Measurements from ENCODE around the gene CLHC1. TPM values are rescaled to one million over a fixed set of nuclear protein-coding genes. Genes with fewer than 3 reads are reported as not detected.
"Not testable (repeated sequence)": the region's sequence is repeated elsewhere in the genome, so short reads cannot be mapped to it uniquely, and the experiment has no call there.

Gene CLHC1
- total and polyA plus RNA-seq, 2 experiments from 2014 or later: 10.6 to 21.1 TPM

- no peak for DNase-seq (ENCODE audit: low spot score)
- H3K4me1 ChIP-seq (ENCODE audit: insufficient read depth): no peaks in the 10 kb centered on the region
- no peak overlapping the region for H3K4me3 ChIP-seq
- no peaks in the 10 kb centered on the region for H3K79me2 ChIP-seq
- no peak overlapping the region for H3K27ac ChIP-seq
- H3K27me3 ChIP-seq: no peaks in the 10 kb centered on the region
- no peak overlapping the region for H2AFZ ChIP-seq
- no peaks in the 10 kb centered on the region for H4K20me1 ChIP-seq (ENCODE audit: insufficient read depth, poor library complexity, severe bottlenecking)
- no peaks in the 10 kb centered on the region for H3K9me3 ChIP-seq (ENCODE audit: low read depth)
- no peak overlapping the region for H3K4me2 ChIP-seq
- H3K36me3 ChIP-seq (replicated peaks; ENCODE audit: insufficient read depth, low read depth): peaks cover 7% of the 10 kb centered on the region
- H3K9me2 ChIP-seq (replicated peaks; ENCODE audit: insufficient read depth): no peaks in the 10 kb centered on the region
- no peak for TF ChIP-seq EZH2 (IDR thresholded peaks at IDR 0.05; ENCODE audit: borderline replicate concordance)
- TF ChIP-seq CTCF (IDR thresholded peaks at IDR 0.05; ENCODE audit: poor library complexity): no peak
- 97% methylated on average over 2 of the region's 2 CpGs for WGBS (ENCODE audit: low lambda C conversion rate, missing lambda C conversion rate)
Measured at GRCh38 chr2:55204950-55205349, 27.1 kb downstream of the CLHC1 start.

- Histone ChIP-seq H3K4me3 (no peak overlapping the region), H3K4me1 (ENCODE audit: insufficient read depth) (no peaks in the 10 kb centered on the region), H3K4me2 (no peak overlapping the region), H3K9me3 (ENCODE audit: low read depth) (no peaks in the 10 kb centered on the region), H4K20me1 (ENCODE audit: insufficient read depth, poor library complexity, severe bottlenecking) (no peaks in the 10 kb centered on the region), H3K9me2 (replicated peaks; ENCODE audit: insufficient read depth) (no peaks in the 10 kb centered on the region), H3K79me2 (no peaks in the 10 kb centered on the region), H2AFZ (no peak overlapping the region), H3K36me3 (replicated peaks; ENCODE audit: insufficient read depth, low read depth) (peaks cover 7% of the 10 kb centered on the region), H3K27me3 (no peaks in the 10 kb centered on the region), H3K27ac (no peak overlapping the region)
- no peak for DNase-seq (ENCODE audit: low spot score)
- 97% methylated on average over 3 of the region's 3 CpGs for WGBS (ENCODE audit: low lambda C conversion rate, missing lambda C conversion rate)
- no peak for TF ChIP-seq EZH2 (IDR thresholded peaks at IDR 0.05; ENCODE audit: borderline replicate concordance)
- TF ChIP-seq EZH2phosphoT487 (IDR thresholded peaks at IDR 0.05; ENCODE audit: low read depth, severe bottlenecking, unreplicated experiment): no peak
Measured at GRCh38 chr2:55204536-55204935, 27.6 kb downstream of the CLHC1 start.

- Histone ChIP-seq H3K27ac (no peak overlapping the region), H3K79me2 (no peaks in the 10 kb centered on the region), H3K27me3 (no peaks in the 10 kb centered on the region), H3K9me3 (ENCODE audit: low read depth) (no peaks in the 10 kb centered on the region), H3K4me1 (ENCODE audit: insufficient read depth) (no peaks in the 10 kb centered on the region), H4K20me1 (ENCODE audit: insufficient read depth, poor library complexity, severe bottlenecking) (no peaks in the 10 kb centered on the region), H3K4me2 (no peak overlapping the region), H3K36me3 (replicated peaks; ENCODE audit: insufficient read depth, low read depth) (peaks cover 7% of the 10 kb centered on the region), H2AFZ (no peak overlapping the region), H3K9me2 (replicated peaks; ENCODE audit: insufficient read depth) (no peaks in the 10 kb centered on the region), H3K4me3 (no peak overlapping the region)
- TF ChIP-seq CTCF (IDR thresholded peaks at IDR 0.05; ENCODE audit: poor library complexity): no peak
- TF ChIP-seq EZH2 (IDR thresholded peaks at IDR 0.05; ENCODE audit: borderline replicate concordance): no peak
- no peak for TF ChIP-seq EZH2phosphoT487 (IDR thresholded peaks at IDR 0.05; ENCODE audit: low read depth, severe bottlenecking, unreplicated experiment)
- DNase-seq (ENCODE audit: low spot score): no peak
- 81% methylated on average over 1 of the region's 1 CpG for WGBS (ENCODE audit: low lambda C conversion rate, missing lambda C conversion rate)
Measured at GRCh38 chr2:55200416-55200815, 31.7 kb downstream of the CLHC1 start.

GRCh38 chr2:55196526-55196925, 35.6 kb downstream of the CLHC1 start:
- no peak overlapping the region for H2AFZ ChIP-seq
- no peak for DNase-seq (ENCODE audit: low spot score)

GRCh38 chr2:55191888-55192287, 40.2 kb downstream of the CLHC1 start:
- not testable (repeated sequence) for H3K9me3 ChIP-seq (ENCODE audit: low read depth); H2AFZ ChIP-seq; H3K27ac ChIP-seq; H3K36me3 ChIP-seq (replicated peaks; ENCODE audit: insufficient read depth, low read depth); H4K20me1 ChIP-seq (ENCODE audit: insufficient read depth, poor library complexity, severe bottlenecking); H3K4me3 ChIP-seq; DNase-seq (ENCODE audit: low spot score); H3K27me3 ChIP-seq; H3K9me2 ChIP-seq (replicated peaks; ENCODE audit: insufficient read depth); H3K4me1 ChIP-seq (ENCODE audit: insufficient read depth); H3K4me2 ChIP-seq; H3K79me2 ChIP-seq
- WGBS (ENCODE audit: low lambda C conversion rate, missing lambda C conversion rate): 92% methylated on average over 2 of the region's 2 CpGs

More at GRCh38 chr2:55196526-55196925, 35.6 kb downstream of the CLHC1 start:
- Histone ChIP-seq H3K4me1 (ENCODE audit: insufficient read depth) (no peaks in the 10 kb centered on the region), H3K27me3 (no peaks in the 10 kb centered on the region), H3K9me2 (replicated peaks; ENCODE audit: insufficient read depth) (no peaks in the 10 kb centered on the region), H4K20me1 (ENCODE audit: insufficient read depth, poor library complexity, severe bottlenecking) (no peaks in the 10 kb centered on the region), H3K36me3 (replicated peaks; ENCODE audit: insufficient read depth, low read depth) (no peaks in the 10 kb centered on the region), H3K27ac (no peak overlapping the region), H3K4me2 (no peak overlapping the region), H3K4me3 (no peak overlapping the region), H3K79me2 (no peaks in the 10 kb centered on the region), H3K9me3 (ENCODE audit: low read depth) (no peaks in the 10 kb centered on the region)
- WGBS (ENCODE audit: low lambda C conversion rate, missing lambda C conversion rate): 91% methylated on average over 2 of the region's 2 CpGs
- TF ChIP-seq EZH2phosphoT487 (IDR thresholded peaks at IDR 0.05; ENCODE audit: low read depth, severe bottlenecking, unreplicated experiment): no peak
- TF ChIP-seq EZH2 (IDR thresholded peaks at IDR 0.05; ENCODE audit: borderline replicate concordance): no peak

GRCh38 chr2:55186837-55187236, 45.3 kb downstream of the CLHC1 start:
- DNase-seq (ENCODE audit: low spot score); H2AFZ ChIP-seq; H3K9me3 ChIP-seq (ENCODE audit: low read depth); H3K27me3 ChIP-seq; H4K20me1 ChIP-seq (ENCODE audit: insufficient read depth, poor library complexity, severe bottlenecking); H3K79me2 ChIP-seq; H3K9me2 ChIP-seq (replicated peaks; ENCODE audit: insufficient read depth); H3K4me1 ChIP-seq (ENCODE audit: insufficient read depth); H3K4me3 ChIP-seq; H3K36me3 ChIP-seq (replicated peaks; ENCODE audit: insufficient read depth, low read depth); H3K27ac ChIP-seq; H3K4me2 ChIP-seq: not testable (repeated sequence)
- WGBS (ENCODE audit: low lambda C conversion rate, missing lambda C conversion rate): 83% methylated on average over 8 of the region's 8 CpGs
